NCI-H2081 treated with DMSO at 0.1 percent for 48 hours (cell line): Measurements from ENCODE around the gene CRYBG1.

Experiments used
- DNase-seq: peaks from one replicate; lab custom pipeline; 2025; lab: John Stamatoyannopoulos, UW

The CRYBG1 gene

DNA sequence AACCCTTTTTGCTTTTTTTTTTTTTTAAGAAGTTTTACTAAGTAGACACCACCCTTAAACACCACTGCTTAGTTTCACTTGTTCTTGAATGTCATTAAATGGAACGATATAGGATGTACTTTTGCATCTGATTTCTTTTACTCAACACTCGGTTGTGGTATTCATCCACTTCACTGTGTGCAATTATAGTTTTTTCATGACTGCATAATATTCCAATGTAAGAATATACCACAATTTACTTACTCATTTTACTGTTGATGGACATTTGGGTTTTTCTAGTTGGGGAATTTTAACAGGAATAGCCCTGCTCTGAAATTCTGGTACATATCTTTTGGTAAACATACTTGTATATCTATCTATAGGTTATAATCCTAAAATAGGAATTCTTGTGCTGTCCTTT is 238.9 kb downstream of the CRYBG1 start:
- no peak for DNase-seq

- DNase-seq: no peak
Measured at GRCh38 chr6:106600329-106600728, 239.8 kb downstream of the CRYBG1 start.

DNA sequence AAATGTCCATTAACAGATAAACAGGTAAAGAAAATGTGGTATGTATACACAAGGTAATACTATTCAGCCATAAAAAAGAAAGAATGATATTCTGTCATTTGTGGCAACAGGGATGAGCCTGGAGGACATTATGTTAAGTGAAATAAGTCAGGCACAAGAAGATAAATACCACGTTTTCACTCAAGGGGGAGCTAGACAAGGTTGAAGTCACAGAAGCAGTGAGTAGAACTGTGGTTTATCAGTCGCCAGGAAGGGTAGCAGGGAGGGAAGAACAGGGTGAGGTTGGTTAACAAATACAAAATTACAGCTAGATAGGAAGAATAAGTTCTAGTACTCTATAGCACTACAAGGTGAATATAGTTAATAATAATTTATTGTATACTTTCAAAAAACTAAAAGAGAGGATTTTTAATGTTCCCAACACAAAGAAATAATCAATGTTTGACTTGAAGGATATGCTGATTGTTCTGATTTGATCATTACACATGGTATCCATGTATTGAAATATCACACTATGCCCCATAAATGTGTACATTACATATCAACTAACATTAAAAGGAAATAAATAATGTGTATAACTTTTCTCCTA is 247.7 kb downstream of the CRYBG1 start:
- no peak for DNase-seq

GRCh38 chr6:106609699-106610098 is 249.2 kb downstream of the CRYBG1 start:
- no peak for DNase-seq

DNA sequence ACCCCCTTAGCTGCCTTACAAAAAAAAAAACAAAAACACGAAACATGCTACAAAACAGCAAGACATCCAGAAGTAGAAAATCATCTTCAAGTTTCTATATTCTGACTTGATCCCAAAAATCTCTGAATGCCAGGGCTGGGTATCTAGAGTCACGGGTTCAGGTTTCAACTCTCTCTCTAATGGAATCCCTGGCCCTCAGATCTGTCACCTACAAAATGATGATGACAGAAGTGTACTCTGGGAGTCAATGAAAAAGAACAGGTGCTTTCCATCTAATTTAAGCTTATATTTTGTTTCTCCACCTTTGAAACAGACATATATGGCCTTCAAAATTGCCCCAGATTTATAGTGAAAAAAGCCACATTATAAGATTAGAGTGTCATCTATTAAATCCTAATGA is 250.5 kb downstream of the CRYBG1 start:
- no peak for DNase-seq

DNA sequence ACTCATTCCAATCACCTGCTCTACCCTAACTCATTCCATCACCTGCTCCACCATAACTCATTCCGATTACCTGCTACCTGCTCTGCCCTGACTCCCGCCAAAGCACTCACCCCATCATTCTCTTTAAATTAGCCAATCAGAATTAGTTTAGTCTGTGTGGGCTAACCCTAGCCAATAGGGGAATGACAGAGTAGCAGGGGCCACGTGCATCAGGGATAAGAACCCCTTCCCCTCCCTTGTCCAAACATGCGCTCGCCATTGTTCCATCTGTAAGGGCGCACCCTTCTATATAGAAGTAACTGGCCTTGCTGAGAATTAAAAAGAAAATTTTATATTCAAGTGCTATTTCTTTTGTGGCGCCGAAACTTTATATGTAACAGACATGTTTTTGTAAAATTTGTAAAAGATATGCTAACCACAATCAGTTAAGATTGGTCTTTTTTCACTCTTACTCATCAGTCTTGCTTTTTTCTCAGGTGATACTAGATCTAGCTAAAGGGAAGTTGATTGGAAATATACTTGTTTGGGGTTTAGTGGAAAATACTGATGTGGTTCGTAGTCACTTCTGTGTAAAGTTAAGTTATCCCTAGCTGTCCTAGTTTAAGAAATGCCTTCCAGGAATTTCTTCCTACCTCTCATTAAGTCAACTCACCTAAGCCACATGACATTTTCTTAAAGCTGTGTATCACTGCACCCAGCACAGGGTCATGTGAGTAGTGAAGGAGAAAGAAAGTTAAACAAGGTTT is 252.3 kb downstream of the CRYBG1 start:
- DNase-seq: no peak

- DNase-seq: no peak
Measured at GRCh38 chr6:106613590-106613989, 253.1 kb downstream of the CRYBG1 start.

GRCh38 chr6:106614166-106614565 is 253.6 kb downstream of the CRYBG1 start:
- DNase-seq: no peak

GRCh38 chr6:106614592-106615257 is 254.2 kb downstream of the CRYBG1 start:
- DNase-seq: no peak

- no peak for DNase-seq
Measured at GRCh38 chr6:106617302-106617701, 256.8 kb downstream of the CRYBG1 start.

DNA sequence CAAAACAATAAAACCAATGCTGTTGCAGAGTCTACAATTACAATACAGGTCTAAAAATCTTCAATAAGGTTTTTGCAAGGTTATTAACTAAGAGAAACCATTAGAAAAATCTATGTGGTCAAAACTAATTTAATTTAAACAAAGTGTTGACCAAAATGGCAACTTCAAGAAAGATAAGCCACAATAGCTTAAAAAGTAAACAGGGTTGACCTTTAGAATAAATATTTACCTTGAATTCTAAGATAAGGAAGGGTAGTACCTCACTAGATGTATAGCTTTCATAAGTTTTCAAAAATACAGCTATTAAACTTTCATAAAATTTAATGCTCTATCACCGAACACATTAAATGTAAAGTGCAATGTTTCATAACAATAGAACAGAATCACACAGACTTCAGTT is 257.3 kb downstream of the CRYBG1 start:
- no peak for DNase-seq

DNA sequence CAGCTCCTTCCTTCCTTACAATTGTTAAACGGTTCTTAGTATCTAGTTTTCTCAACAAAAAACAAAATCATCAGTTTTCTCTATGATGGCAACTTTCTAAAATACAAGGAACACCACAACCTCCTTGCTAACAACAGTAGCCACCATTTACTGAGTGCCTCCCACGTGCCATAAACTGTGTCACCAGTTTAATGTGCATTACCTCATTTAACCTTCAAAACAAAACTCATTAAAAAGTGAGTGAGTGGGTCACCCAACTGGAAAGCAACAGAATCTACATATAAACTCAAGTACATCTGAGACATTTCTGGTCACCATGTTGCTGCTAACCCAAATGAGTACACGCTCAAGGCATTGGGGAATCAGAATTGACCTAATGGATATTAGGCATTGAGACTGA is 257.8 kb downstream of the CRYBG1 start:
- no peak for DNase-seq

DNA sequence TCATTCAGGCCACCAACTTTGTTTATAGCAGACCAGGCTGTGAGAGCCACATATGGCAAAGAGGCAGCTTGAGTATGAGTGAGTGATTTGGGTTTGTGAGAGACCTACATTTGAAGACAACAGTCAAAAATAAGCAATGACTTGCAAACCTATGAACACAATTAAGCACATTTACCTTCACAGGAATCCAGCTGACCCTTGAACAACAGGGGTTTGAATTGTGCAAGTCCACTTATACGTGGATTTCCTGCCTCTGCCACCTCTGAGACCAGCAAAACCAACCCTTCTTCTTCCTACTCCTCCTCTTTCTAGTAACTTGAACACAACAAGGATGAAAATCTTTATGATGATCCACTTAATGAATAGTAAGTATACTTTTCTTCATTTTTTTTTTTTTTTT is 258.7 kb downstream of the CRYBG1 start:
- no peak for DNase-seq

GRCh38 chr6:106620931-106621672 is 260.6 kb downstream of the CRYBG1 start:
- DNase-seq: no peak
